Activated CD8-positive, alpha-beta T cell treated with anti-CD3 and anti-CD28 coated beads, Interleukin-2, amount 10 ng/mL, durations not matched to agents 7 days and 5 days (primary cell): ENCODE data around the gene BCAS3. TPM values are rescaled to one million over a fixed set of nuclear protein-coding genes. Genes with fewer than 3 reads are reported as not detected.

Experiments used
- ATAC-seq: fragments of 150-1000 bp; cut with Tn5 transposase; one replicate; pipeline ENCODE4 v1.10.0; 2021; ENCODE audit warnings: moderate library complexity
- CTCF ChIA-PET: fragments of 350-600 bp; sonication (Branson Sonifier 250); formaldehyde crosslinking; loops from one replicate; lab custom pipeline; 2021; ENCODE audit warnings: antibody characterized with exemption; lab: Charles Lee
- POLR2A ChIA-PET: fragments of 350-600 bp; sonication (Branson Sonifier 250); formaldehyde crosslinking; loops from one replicate; lab custom pipeline; 2021; ENCODE audit warnings: antibody characterized with exemption; lab: Charles Lee
- DNase-seq: peaks from one replicate; pipeline ENCODE4 v3.0.0-alpha.2; 2020
- H3K27ac Mint-ChIP-seq: one replicate; pipeline ENCODE4 v1.8.0; 2021; ENCODE audit warnings: mild to moderate bottlenecking, mixed read lengths
- H3K27me3 Mint-ChIP-seq: one replicate; pipeline ENCODE4 v1.8.0; 2021; ENCODE audit warnings: low read depth, mixed read lengths
- H3K36me3 Mint-ChIP-seq: one replicate; pipeline ENCODE4 v1.8.0; 2021; ENCODE audit warnings: low read depth, mixed read lengths
- H3K4me1 Mint-ChIP-seq: one replicate; pipeline ENCODE4 v1.8.0; 2021; ENCODE audit warnings: low read depth, mixed read lengths
- H3K4me3 Mint-ChIP-seq: one replicate; pipeline ENCODE4 v1.8.0; 2021; ENCODE audit warnings: mild to moderate bottlenecking, mixed read lengths
- H3K9me3 Mint-ChIP-seq: one replicate; pipeline ENCODE4 v1.8.0; 2022; ENCODE audit warnings: mixed read lengths; ENCODE audit not compliant: insufficient read depth
- total RNA-seq, 2 experiments: library from RNA; stranded (reverse); gene quantifications; one replicate each; pipeline ENCODE4 v1.2.3, GENCODE V29; 2021

Gene BCAS3
- total RNA-seq, 2 experiments from 2014 or later, result 13.0 to 16.3 TPM

DNA sequence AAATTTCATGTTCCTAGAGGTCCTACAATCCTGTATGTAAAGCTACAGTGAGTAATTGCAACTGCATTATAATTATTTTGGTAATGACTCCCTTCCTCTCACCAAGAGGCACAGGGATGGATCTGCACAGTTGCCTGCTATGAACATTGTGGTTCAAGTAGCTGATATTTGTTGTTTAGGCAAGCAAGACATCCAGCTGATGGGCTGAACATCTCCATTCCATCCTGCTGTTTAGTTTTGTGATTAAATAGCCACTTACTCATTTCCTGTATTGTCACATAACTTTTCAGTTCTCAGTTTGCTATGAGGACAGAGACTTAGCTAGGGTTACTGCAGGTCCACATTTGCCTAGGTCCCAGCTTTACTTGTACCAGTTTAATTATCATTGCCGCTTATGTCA, 540.8 kb downstream of the BCAS3 start:
- ATAC-seq, result no peak
- Mint-ChIP-seq H3K4me3 (no peak overlapping the region), H3K9me3 (no peaks in the 10 kb centered on the region), H3K36me3 (no peaks in the 10 kb centered on the region), H3K27ac (no peak overlapping the region), H3K4me1 (peaks cover 57% of the 10 kb centered on the region), H3K27me3 (no peaks in the 10 kb centered on the region)
- POLR2A ChIA-PET, result interaction anchor here (0.6 kb wide), 1 partner anchor 51 kb away, joined by 3 read pairs; no protein-coding TSS in a partner anchor
- DNase-seq, result no peak
- CTCF ChIA-PET, result interaction anchor here (0.9 to 1.4 kb wide), 4 partner anchors 10 to 69 kb away, joined by 3 read pairs; no protein-coding TSS in a partner anchor

GRCh38 chr17:61219460-61219859, 541.8 kb downstream of the BCAS3 start:
- CTCF ChIA-PET, result interaction anchor here (1.2 kb wide), 1 partner anchor 70 kb away, joined by 3 read pairs; no protein-coding TSS in a partner anchor
- H3K27ac Mint-ChIP-seq, result peak overlapping the region; percentile 6
- peak overlapping the region; percentile 0 for H3K4me3 Mint-ChIP-seq
- ATAC-seq, result no peak
- H3K9me3 Mint-ChIP-seq, result no peaks in the 10 kb centered on the region
- H3K27me3 Mint-ChIP-seq, result no peaks in the 10 kb centered on the region
- H3K36me3 Mint-ChIP-seq, result peaks cover 2% of the 10 kb centered on the region
- H3K4me1 Mint-ChIP-seq, result peaks cover 66% of the 10 kb centered on the region
- POLR2A ChIA-PET, result no interaction called here
- no peak for DNase-seq

DNA sequence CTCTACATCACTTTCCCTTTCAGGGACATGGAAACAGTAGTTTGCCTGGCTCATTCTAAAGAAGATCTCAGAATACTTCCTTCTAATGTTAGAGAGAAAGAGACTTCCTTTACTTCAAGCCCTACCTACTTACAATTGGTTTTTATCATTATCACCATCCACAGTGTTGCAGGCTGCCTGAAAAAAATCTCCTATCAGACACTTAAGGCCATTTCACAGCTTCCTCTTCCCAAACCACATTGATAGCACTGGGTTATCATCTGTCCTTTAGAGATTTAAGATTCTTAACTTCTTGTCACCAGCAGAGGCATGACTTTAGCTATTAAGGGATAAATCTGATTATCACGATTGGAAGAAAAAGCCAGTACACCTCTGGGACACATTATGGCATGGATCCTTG, 543.5 kb downstream of the BCAS3 start:
- Mint-ChIP-seq H3K27me3 (no peaks in the 10 kb centered on the region), H3K4me1 (peaks cover 67% of the 10 kb centered on the region), H3K4me3 (peak overlapping the region; percentile 66), H3K9me3 (no peaks in the 10 kb centered on the region), H3K27ac (peak overlapping the region; percentile 94), H3K36me3 (peaks cover 2% of the 10 kb centered on the region)
- POLR2A ChIA-PET, result interaction anchor here (0.6 kb wide), 1 partner anchor 77 kb away, joined by 3 read pairs; no protein-coding TSS in a partner anchor
- DNase-seq, result no peak
- ATAC-seq, result peak; percentile 32
- CTCF ChIA-PET, result interaction anchor here (1.6 to 1.7 kb wide), 2 partner anchors 9 to 38 kb away, joined by 3 to 4 read pairs; no protein-coding TSS in a partner anchor

DNA sequence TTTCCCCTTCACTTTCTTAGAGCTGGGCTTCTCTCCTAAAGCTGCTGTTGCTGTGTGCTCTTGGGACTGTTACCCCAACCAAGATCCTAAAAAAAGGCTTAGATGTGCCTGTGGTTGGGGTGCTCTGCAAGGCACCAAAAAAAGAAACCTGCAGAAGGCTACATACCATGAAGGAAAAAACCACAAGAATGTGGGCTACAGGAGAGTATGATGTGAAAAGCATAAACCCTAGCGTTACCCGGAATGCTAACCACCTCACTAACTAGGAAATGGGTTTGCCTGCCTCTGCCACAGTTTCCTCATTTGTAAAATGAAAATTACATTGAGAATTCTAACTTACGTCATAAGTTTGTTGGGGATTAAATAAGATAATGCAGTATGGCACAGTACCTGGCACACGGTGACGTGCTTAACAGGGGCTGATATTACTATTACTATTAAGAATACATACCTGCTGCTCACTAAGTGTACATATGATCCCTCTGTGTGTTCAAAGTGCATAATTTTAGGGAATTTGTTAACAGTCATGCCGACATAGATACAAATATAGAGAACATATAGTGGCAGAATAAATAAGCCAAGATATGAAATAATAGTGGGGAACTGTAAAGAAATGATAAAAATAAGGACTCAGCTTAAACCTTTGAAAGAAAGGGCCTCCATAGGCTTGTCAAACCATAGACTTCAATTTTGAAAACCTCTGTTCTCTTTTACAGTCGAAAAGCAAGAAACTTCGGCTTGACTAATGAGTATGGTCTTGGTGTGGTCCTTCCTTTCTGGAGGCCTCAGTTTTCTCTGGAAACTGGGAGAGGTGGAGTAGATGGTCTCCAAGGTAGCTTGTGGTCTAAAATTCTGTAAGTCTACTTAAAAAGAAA, 544.2 kb downstream of the BCAS3 start:
- Mint-ChIP-seq H3K4me1 (peaks cover 67% of the 10 kb centered on the region), H3K9me3 (no peaks in the 10 kb centered on the region), H3K27ac (peak overlapping the region; percentile 94), H3K27me3 (no peaks in the 10 kb centered on the region), H3K36me3 (peaks cover 2% of the 10 kb centered on the region), H3K4me3 (peak overlapping the region; percentile 66)
- ChIA-PET CTCF (interaction anchor here (1.3 to 1.7 kb wide), 4 partner anchors 10 to 37 kb away, joined by 3 to 4 read pairs (median 3); no protein-coding TSS in a partner anchor), POLR2A (interaction anchor here (1.1 kb wide), 1 partner anchor 156 kb away, joined by 3 read pairs; no protein-coding TSS in a partner anchor)
- ATAC-seq (peak; percentile 72), DNase-seq (peak; percentile 60)

DNA sequence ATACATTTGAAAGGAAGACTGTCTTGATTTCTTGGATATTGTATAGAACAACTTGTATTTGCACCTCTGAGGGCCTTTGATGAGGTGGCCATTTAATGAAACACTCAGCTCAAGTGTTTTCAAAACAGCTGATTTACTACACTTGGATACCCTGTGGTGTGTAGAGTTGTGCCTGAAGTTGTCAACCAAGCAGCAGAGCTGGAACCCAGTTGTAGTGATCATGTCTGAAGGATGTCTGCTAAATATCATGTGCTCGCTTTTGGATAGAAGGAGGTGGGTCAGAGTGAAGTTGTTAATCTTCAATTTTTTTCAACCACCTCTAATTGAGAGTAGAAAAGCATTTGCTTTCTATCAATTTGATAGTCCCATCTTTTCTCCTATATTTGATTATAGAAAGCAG, 546.1 kb downstream of the BCAS3 start:
- Mint-ChIP-seq H3K4me3 (peak overlapping the region; percentile 55), H3K9me3 (no peaks in the 10 kb centered on the region), H3K27ac (peak overlapping the region; percentile 94), H3K36me3 (peaks cover 2% of the 10 kb centered on the region), H3K27me3 (no peaks in the 10 kb centered on the region), H3K4me1 (peaks cover 55% of the 10 kb centered on the region)
- ChIA-PET POLR2A (no interaction called here), CTCF (interaction anchor here (1.2 kb wide), 1 partner anchor 135 kb away, joined by 3 read pairs; no protein-coding TSS in a partner anchor)
- DNase-seq (no peak), ATAC-seq (no peak)

- H3K36me3 Mint-ChIP-seq, result peaks cover 2% of the 10 kb centered on the region
- H3K4me3 Mint-ChIP-seq, result no peak overlapping the region
- ChIA-PET POLR2A (no interaction called here), CTCF (no interaction called here)
- no peaks in the 10 kb centered on the region for H3K27me3 Mint-ChIP-seq
- H3K4me1 Mint-ChIP-seq, result peaks cover 41% of the 10 kb centered on the region
- no peaks in the 10 kb centered on the region for H3K9me3 Mint-ChIP-seq
- ATAC-seq (no peak), DNase-seq (no peak)
- no peak overlapping the region for H3K27ac Mint-ChIP-seq
Measured at GRCh38 chr17:61225178-61225882, 547.7 kb downstream of the BCAS3 start.

DNA sequence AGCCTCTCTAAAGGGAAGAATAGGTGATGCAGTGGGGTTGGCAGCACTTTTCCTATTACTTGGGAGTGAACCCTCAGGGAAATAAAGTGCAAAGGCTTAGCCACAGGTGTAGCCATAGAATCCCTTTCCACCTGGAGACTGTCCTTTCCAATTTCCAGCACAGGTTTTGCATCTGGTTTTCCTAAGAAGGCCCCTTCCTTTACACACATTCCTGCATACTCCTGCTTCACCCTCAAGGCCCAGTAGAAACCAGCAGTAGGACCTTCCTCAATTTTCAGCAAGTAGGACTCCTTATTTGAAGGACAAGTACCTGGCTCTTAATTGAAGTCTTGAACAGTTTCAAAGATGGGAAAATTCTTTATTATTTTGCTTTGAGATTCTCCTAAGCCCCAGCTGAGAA, 550.2 kb downstream of the BCAS3 start:
- no peaks in the 10 kb centered on the region for H3K27me3 Mint-ChIP-seq
- H3K4me1 Mint-ChIP-seq, result peaks cover 20% of the 10 kb centered on the region
- no peak overlapping the region for H3K4me3 Mint-ChIP-seq
- DNase-seq (no peak), ATAC-seq (no peak)
- H3K27ac Mint-ChIP-seq, result no peak overlapping the region
- H3K36me3 Mint-ChIP-seq, result peaks cover 5% of the 10 kb centered on the region
- ChIA-PET POLR2A (interaction anchor here (0.6 kb wide), 1 partner anchor 464 kb away, joined by 3 read pairs; no protein-coding TSS in a partner anchor), CTCF (interaction anchor here (1.4 kb wide), 1 partner anchor 18 kb away, joined by 3 read pairs; no protein-coding TSS in a partner anchor)
- no peaks in the 10 kb centered on the region for H3K9me3 Mint-ChIP-seq

GRCh38 chr17:61230461-61230860, 552.8 kb downstream of the BCAS3 start:
- DNase-seq (no peak), ATAC-seq (no peak)
- POLR2A ChIA-PET, result no interaction called here
- no peaks in the 10 kb centered on the region for H3K27me3 Mint-ChIP-seq
- H3K36me3 Mint-ChIP-seq, result peaks cover 3% of the 10 kb centered on the region
- H3K9me3 Mint-ChIP-seq, result no peaks in the 10 kb centered on the region
- no peak overlapping the region for H3K27ac Mint-ChIP-seq
- H3K4me1 Mint-ChIP-seq, result peaks cover 4% of the 10 kb centered on the region
- no peak overlapping the region for H3K4me3 Mint-ChIP-seq
- CTCF ChIA-PET, result interaction anchor here (0.7 kb wide), 1 partner anchor 15 kb away, joined by 3 read pairs; no protein-coding TSS in a partner anchor

GRCh38 chr17:61230972-61231820, 553.5 kb downstream of the BCAS3 start:
- ATAC-seq (no peak), DNase-seq (no peak)
- Mint-ChIP-seq H3K9me3 (no peaks in the 10 kb centered on the region), H3K36me3 (peaks cover 3% of the 10 kb centered on the region), H3K4me3 (no peak overlapping the region), H3K4me1 (peaks cover 4% of the 10 kb centered on the region), H3K27me3 (no peaks in the 10 kb centered on the region), H3K27ac (no peak overlapping the region)
- CTCF ChIA-PET, result no interaction called here
- POLR2A ChIA-PET, result no interaction called here

DNA sequence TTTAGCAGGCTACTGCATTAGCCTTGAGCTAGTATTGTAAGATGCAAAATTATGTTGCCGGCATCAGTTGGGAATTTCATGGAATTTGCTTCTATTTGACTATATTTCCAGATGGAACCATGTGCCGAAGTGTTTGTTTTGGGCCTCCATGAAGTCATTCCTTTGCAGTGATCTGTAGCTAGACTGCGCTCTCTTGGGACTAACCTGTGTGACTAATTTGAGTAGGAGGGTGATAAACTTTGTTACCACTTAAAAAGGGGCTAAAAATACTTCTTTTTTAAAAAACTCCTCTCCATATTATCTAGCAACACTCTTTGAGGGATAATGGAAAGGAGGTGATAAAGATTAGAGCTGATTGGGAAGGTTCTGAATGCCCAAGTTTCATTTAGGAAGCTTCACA, 555.2 kb downstream of the BCAS3 start:
- peaks cover 4% of the 10 kb centered on the region for H3K4me1 Mint-ChIP-seq
- H3K36me3 Mint-ChIP-seq, result peaks cover 3% of the 10 kb centered on the region
- H3K27ac Mint-ChIP-seq, result no peak overlapping the region
- no peak for DNase-seq
- POLR2A ChIA-PET, result no interaction called here
- no peaks in the 10 kb centered on the region for H3K9me3 Mint-ChIP-seq
- CTCF ChIA-PET, result interaction anchor here (0.9 kb wide), 1 partner anchor 10 kb away, joined by 3 read pairs; no protein-coding TSS in a partner anchor
- no peaks in the 10 kb centered on the region for H3K27me3 Mint-ChIP-seq
- no peak overlapping the region for H3K4me3 Mint-ChIP-seq
- no peak for ATAC-seq
